HepG2 (cell line): ENCODE results near the gene CCDC6. TPM values are rescaled to one million over a fixed set of nuclear protein-coding genes. Genes with fewer than 3 reads are reported as not detected.

Experiments used
- BRCA1 ChIP-seq: sonication (generic); formaldehyde crosslinking; IDR thresholded peaks from 2 replicates; pipeline ENCODE4 v1.4.0; 2020; ENCODE audit warnings: missing genetic modification reagents
- MED13 ChIP-seq: sonication (generic); formaldehyde crosslinking; IDR thresholded peaks from 2 replicates; pipeline ENCODE4 v1.5.0; 2020; ENCODE audit warnings: missing genetic modification reagents
- REXO4 ChIP-seq: sonication (generic); formaldehyde crosslinking; IDR thresholded peaks from 2 replicates; pipeline ENCODE4 v1.8.0; 2022; ENCODE audit warnings: missing genetic modification reagents, mild to moderate bottlenecking, borderline replicate concordance
- RFXANK ChIP-seq: IDR thresholded peaks from 2 replicates; pipeline ENCODE4 v1.6.1; 2016
- ZKSCAN5 ChIP-seq: sonication (generic); formaldehyde crosslinking; IDR thresholded peaks from 2 replicates; pipeline ENCODE4 v1.5.1; 2020; ENCODE audit warnings: mild to moderate bottlenecking, missing genetic modification reagents
- ZNF549 ChIP-seq: sonication (generic); formaldehyde crosslinking; IDR thresholded peaks from 2 replicates; pipeline ENCODE4 v1.5.0; 2020; ENCODE audit warnings: missing genetic modification reagents
- ZNF564 ChIP-seq: sonication (generic); formaldehyde crosslinking; IDR thresholded peaks from 2 replicates; pipeline ENCODE4 v1.8.1; 2023; ENCODE audit warnings: mild to moderate bottlenecking, missing genetic modification reagents
- polyA plus RNA-seq, 8 experiments: library from polyadenylated mRNA; depleted of rRNA in 3 of 8; stranded (reverse) in 7 of 8; unstranded in 1 of 8; fragments of >200 nt; fragmentation: Illumina TruSeq in 4 of 8; extraction: Trizol in 4 of 8; gene quantifications; 2 replicates each; pipeline versions ENCODE4 v1.2.1 to v1.2.3, GENCODE V29; 2011 to 2016; ENCODE audit warnings: low read depth in 4 of 8, missing spikeins in 1 of 8, mixed read lengths in 1 of 8; ENCODE audit not compliant: insufficient read depth in 1 of 8
- total RNA-seq, 5 experiments: library from RNA; depleted of rRNA; stranded (reverse); fragments of >200 nt; fragmentation: Illumina TruSeq; extraction: Trizol; gene quantifications; 2 replicates each; pipeline ENCODE4 v1.2.3, GENCODE V29; 2016; ENCODE audit warnings: low read depth in 1 of 5
- TF ChIP-seq, protein P1 (sequence below): IDR thresholded peaks from 2 replicates; pipeline ENCODE4 v1.6.1; 2016; ENCODE audit warnings: missing compliant biosample characterization, missing genetic modification reagents, borderline replicate concordance
- TF ChIP-seq, protein P2 (sequence below): sonication (generic); formaldehyde crosslinking; IDR thresholded peaks from 2 replicates; pipeline ENCODE4 v1.5.1; 2020; ENCODE audit warnings: missing genetic modification reagents, mild to moderate bottlenecking, borderline replicate concordance
- TF ChIP-seq, protein P3 (sequence below): IDR thresholded peaks from 2 replicates; pipeline ENCODE4 v1.6.1; 2012; ENCODE audit warnings: low read length, improper control_type of control experiment
- TF ChIP-seq, protein P4 (sequence below): IDR thresholded peaks from 2 replicates; pipeline ENCODE4 v1.6.1; 2016; ENCODE audit warnings: missing genetic modification reagents, missing compliant biosample characterization

CCDC6 gene
- total and polyA plus RNA-seq, 2 of the 13 experiments (the other 11 are each of a cell fraction or from before 2014, with no cell fraction given), result 17.9 to 18.3 TPM

DNA sequence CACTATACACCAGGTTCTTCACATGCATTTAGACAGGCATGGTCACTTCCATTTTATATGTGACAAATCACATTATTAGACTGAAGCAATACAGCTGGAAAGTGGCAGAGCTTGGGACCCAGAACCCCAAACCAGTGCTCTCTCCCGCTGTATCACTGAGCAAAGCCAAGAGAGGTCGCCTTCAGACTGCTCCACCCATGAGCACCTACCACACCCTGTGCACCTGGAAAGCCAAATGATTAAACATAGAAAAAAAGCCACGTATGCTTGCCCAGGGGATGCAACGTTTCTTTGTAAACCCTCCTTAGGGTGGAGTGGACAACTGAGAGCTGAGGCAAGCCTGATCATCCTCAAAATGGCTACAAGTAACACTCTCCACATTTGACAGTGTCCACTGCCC, 72.5 kb downstream of the CCDC6 start (continued):
- TF ChIP-seq, protein P1, sequence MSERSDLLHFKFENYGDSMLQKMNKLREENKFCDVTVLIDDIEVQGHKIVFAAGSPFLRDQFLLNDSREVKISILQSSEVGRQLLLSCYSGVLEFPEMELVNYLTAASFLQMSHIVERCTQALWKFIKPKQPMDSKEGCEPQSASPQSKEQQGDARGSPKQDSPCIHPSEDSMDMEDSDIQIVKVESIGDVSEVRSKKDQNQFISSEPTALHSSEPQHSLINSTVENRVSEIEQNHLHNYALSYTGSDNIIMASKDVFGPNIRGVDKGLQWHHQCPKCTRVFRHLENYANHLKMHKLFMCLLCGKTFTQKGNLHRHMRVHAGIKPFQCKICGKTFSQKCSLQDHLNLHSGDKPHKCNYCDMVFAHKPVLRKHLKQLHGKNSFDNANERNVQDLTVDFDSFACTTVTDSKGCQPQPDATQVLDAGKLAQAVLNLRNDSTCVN, result no peak
- TF ChIP-seq RFXANK (CRISPR knock-in tag), result no peak
- no peak for TF ChIP-seq ZNF564 (CRISPR knock-in tag)
- no peak for TF ChIP-seq ZKSCAN5 (CRISPR knock-in tag)
- TF ChIP-seq ZNF549, result no peak
- TF ChIP-seq BRCA1 (CRISPR knock-in tag), result no peak
- TF ChIP-seq, protein P2, sequence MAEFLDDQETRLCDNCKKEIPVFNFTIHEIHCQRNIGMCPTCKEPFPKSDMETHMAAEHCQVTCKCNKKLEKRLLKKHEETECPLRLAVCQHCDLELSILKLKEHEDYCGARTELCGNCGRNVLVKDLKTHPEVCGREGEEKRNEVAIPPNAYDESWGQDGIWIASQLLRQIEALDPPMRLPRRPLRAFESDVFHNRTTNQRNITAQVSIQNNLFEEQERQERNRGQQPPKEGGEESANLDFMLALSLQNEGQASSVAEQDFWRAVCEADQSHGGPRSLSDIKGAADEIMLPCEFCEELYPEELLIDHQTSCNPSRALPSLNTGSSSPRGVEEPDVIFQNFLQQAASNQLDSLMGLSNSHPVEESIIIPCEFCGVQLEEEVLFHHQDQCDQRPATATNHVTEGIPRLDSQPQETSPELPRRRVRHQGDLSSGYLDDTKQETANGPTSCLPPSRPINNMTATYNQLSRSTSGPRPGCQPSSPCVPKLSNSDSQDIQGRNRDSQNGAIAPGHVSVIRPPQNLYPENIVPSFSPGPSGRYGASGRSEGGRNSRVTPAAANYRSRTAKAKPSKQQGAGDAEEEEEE, result no peak
- no peak for TF ChIP-seq MED13 (CRISPR knock-in tag)
- TF ChIP-seq, protein P3, sequence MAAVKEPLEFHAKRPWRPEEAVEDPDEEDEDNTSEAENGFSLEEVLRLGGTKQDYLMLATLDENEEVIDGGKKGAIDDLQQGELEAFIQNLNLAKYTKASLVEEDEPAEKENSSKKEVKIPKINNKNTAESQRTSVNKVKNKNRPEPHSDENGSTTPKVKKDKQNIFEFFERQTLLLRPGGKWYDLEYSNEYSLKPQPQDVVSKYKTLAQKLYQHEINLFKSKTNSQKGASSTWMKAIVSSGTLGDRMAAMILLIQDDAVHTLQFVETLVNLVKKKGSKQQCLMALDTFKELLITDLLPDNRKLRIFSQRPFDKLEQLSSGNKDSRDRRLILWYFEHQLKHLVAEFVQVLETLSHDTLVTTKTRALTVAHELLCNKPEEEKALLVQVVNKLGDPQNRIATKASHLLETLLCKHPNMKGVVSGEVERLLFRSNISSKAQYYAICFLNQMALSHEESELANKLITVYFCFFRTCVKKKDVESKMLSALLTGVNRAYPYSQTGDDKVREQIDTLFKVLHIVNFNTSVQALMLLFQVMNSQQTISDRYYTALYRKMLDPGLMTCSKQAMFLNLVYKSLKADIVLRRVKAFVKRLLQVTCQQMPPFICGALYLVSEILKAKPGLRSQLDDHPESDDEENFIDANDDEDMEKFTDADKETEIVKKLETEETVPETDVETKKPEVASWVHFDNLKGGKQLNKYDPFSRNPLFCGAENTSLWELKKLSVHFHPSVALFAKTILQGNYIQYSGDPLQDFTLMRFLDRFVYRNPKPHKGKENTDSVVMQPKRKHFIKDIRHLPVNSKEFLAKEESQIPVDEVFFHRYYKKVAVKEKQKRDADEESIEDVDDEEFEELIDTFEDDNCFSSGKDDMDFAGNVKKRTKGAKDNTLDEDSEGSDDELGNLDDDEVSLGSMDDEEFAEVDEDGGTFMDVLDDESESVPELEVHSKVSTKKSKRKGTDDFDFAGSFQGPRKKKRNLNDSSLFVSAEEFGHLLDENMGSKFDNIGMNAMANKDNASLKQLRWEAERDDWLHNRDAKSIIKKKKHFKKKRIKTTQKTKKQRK, result no peak
- no peak for TF ChIP-seq REXO4 (CRISPR knock-in tag)
- TF ChIP-seq, protein P4, sequence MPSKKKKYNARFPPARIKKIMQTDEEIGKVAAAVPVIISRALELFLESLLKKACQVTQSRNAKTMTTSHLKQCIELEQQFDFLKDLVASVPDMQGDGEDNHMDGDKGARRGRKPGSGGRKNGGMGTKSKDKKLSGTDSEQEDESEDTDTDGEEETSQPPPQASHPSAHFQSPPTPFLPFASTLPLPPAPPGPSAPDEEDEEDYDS (CRISPR knock-in tag), result no peak
